Stimulated activated CD8-positive, alpha-beta memory T cell treated with anti-CD3 and anti-CD28 coated beads, Interleukin-12 subunit alpha, Interleukin-12 subunit beta, amount 100 ng/mL, for 24 hours (primary cell): ENCODE results near the gene RXRG.

Experiments used
- DNase-seq: peaks from one replicate; pipeline ENCODE4 v3.0.0-alpha.2; 2020; ENCODE audit errors: extremely low read depth

The RXRG gene

DNA sequence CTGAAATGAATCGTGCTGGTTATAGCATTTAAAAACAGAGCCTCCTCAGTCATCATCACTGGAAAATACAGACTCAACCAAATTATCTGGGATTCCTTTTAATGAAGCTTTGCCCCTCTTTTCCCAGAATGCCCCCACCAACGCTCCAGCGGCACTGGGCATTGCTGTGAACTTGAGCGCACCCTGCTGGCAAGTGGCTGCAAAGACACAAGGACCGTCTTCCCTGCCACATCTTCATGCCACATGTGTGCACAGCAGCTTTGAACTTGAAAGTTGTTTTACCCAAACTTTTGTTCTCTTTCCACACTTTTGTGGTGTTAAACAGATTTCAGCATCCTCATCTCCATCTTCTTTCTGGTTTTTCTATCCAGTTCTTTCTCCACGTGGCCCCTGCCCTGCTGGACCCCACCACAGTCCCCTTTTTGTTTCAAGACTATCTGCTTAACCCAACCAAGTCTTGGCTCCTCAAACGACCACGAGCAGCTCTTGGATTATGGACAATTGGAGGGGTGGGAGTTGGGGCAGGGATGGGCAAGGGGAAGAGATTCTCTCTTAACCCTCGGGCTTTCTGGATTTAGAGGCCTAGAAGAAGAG, 75.6 kb downstream of the RXRG start:
- no peak for DNase-seq

- peak; percentile 36 for DNase-seq
Observed at GRCh38 chr1:165367375-165367993, 77.4 kb downstream of the RXRG start.

GRCh38 chr1:165365341-165365740, 79.6 kb downstream of the RXRG start:
- DNase-seq, result no peak

DNA sequence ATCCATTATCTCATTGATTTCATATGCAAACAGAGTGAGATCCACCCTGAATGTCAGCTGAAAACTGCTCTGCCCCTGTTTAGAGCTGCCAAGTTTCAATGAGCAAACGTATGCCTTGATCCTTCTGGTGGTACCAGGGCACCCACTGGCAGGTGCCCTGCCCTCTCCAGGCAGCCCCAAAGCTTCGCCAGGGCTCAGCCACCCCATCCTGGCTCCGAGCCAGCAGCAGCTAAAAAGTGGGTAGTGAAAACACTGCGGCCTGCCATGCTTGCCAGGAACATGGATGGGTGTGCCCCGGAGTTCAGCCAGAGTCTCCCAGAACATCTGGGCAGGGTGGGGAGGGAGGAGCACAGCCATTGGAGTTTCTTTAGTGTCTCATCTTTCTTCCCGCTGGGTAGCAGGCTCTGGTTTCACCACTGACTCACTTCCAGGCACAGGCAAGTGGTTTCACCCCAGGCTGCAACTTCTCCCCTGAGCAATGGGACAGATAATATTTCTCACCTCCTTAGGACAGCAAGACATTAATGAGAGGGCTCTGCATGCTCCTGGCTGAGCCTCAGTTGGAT, 80.3 kb downstream of the RXRG start:
- DNase-seq, result no peak

DNA sequence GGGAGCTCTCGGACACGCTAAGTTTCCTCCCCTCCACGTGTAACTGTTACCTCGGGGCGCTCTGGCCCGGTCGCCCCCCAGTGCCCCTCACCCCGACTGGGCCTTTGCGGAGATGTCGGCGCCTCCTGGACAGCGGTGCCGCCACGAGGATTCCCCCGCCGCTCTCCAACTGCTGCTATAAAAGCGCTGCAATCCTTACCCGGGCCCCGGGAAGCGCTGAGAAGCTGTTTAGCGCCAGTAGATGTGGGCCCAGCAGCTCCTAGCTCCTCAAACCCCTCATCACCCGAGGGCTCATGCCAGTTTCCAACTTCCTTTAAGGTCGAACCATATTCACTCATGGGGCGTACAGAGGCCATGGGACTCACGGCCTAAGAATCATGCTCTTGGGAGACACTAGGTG, 88.0 kb downstream of the RXRG start:
- no peak for DNase-seq

- no peak for DNase-seq
Observed at GRCh38 chr1:165355977-165356811, 88.7 kb downstream of the RXRG start, which contains the start of gene LMX1A. LMX1A (minus strand) TSS chr1:165356715; CDS start chr1:165355559, 1,156 bp downstream.

GRCh38 chr1:165355139-165355976, 89.6 kb downstream of the RXRG start:
- no peak for DNase-seq

GRCh38 chr1:165354739-165355138, 90.2 kb downstream of the RXRG start:
- no peak for DNase-seq

DNA sequence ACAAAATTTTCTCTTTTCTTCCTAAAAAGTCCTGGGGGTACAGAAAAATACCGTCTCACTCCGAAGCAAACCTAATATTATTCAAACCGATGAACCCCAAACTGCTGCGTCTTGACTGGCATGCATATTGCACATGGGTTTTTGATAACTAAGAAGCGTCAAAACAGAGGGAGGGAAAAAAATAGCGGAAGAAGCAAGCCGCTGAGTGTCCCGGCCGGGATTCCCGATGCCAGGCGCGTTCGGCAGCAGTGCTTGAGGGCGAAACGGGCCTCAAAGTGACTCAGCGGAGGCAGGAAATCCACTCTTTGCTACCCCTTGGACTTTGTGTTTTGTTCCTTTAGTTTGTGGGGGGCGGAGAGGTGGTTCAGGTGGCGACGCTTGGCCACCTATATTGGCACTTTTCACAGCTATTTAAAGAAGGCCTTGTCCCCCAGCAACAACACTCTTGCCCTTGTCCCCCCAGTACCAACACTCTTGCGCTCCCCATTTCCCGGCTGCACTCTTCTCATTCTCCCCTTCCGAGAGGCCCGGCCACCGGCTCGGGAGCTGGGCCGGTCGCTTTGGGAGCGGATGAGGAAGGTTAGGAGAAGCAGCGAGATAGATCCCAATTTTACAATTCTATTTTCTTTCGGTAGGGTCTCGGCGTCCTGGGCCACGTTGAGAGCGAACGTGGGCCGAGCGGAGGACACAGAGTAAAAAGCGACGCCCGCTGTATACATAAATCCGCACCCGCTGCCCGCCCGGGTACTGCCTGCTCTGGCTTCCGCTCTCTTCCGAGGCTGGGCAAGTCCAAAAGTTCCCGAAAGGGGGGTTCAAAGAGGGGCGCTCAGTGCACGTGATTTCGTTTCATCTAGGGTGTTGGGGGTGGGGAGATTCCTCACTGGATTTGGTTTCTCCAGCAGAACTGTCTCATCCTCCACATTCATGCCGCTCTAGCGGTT, 90.9 kb downstream of the RXRG start:
- DNase-seq, result no peak

DNA sequence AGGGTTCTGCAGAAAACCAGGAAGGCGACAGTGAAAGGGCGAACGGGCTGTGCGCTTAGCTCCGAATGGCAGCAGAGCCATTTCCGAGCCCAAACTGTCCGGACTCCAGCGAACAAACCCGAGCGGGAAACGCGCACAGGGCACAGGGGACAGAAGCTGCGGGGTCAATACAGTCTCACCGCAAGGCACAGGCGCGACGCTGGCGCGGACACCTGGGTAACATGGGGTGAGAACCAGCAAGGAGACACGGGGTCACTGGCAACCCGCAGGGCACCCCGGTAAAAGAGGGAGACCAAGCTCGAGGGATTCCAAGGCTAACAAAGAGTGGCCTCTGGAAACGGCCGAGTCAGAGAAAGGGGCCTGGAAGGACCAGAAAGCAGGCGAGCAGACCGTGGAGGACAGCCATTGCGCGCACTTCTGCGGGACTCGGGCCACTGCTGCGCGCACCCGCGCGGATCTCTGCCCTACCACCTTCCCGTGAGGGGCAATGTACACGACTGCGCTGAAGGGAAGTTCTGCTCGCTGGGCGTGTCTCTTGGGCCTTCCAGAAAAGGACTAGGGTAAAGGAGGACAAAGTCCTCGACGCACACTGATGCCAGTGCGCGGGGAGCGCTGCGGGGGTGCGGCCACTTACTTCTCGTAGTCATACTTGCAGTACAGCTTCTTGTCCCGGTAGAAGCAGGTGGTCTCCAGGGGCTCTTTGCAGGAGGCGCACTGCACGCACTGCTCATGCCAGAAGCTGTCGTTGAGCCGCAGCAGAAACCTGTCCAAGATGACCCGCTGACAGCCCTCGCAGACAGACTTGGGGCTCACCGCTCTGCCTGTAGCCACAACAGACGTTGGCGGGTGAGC, 92.3 kb downstream of the RXRG start:
- DNase-seq, result no peak

- DNase-seq, result no peak
Observed at GRCh38 chr1:165351863-165352441, 93.0 kb downstream of the RXRG start.
